Activated CD4-positive, alpha-beta T cell treated with anti-CD3 and anti-CD28 coated beads, Interleukin-2, amount 10 ng/mL, durations not matched to agents 7 days and 5 days (primary cell): Measurements from ENCODE around the gene ATXN2. TPM values are rescaled to one million over a fixed set of nuclear protein-coding genes. Genes with fewer than 3 reads are reported as not detected.
"Not testable (repeated sequence)": the region's sequence is repeated elsewhere in the genome, so short reads cannot be mapped to it uniquely, and the experiment has no call there.

Experiments used
- CTCF ChIA-PET: fragments of 350-600 bp; sonication (Branson Sonifier 250); formaldehyde crosslinking; loops from one replicate; lab custom pipeline; 2021; ENCODE audit warnings: antibody characterized with exemption; lab: Charles Lee
- POLR2A ChIA-PET: fragments of 350-600 bp; sonication (Branson Sonifier 250); formaldehyde crosslinking; loops from one replicate; lab custom pipeline; 2021; ENCODE audit warnings: antibody characterized with exemption; lab: Charles Lee
- DNase-seq: peaks from one replicate; pipeline ENCODE4 v3.0.0-alpha.2; 2020
- H3K27ac Mint-ChIP-seq: one replicate; pipeline ENCODE4 v1.8.0; 2021; ENCODE audit warnings: mild to moderate bottlenecking, moderate library complexity, mixed read lengths
- H3K27me3 Mint-ChIP-seq: one replicate; pipeline ENCODE4 v1.8.0; 2021; ENCODE audit warnings: mixed read lengths
- H3K36me3 Mint-ChIP-seq: one replicate; pipeline ENCODE4 v1.8.0; 2021; ENCODE audit warnings: low read depth, mixed read lengths
- H3K4me1 Mint-ChIP-seq: one replicate; pipeline ENCODE4 v1.8.0; 2021; ENCODE audit warnings: mixed read lengths
- H3K4me3 Mint-ChIP-seq: one replicate; pipeline ENCODE4 v1.8.0; 2021; ENCODE audit warnings: mild to moderate bottlenecking, moderate library complexity, mixed read lengths
- H3K9me3 Mint-ChIP-seq: one replicate; pipeline ENCODE4 v1.8.0; 2021; ENCODE audit warnings: mixed read lengths
- total RNA-seq, 2 experiments: library from RNA; stranded (reverse); gene quantifications; one replicate each; pipeline ENCODE4 v1.2.3, GENCODE V29; 2021

Gene ATXN2
- total RNA-seq, 2 experiments from 2014 or later, result 42.0 to 46.8 TPM

DNA sequence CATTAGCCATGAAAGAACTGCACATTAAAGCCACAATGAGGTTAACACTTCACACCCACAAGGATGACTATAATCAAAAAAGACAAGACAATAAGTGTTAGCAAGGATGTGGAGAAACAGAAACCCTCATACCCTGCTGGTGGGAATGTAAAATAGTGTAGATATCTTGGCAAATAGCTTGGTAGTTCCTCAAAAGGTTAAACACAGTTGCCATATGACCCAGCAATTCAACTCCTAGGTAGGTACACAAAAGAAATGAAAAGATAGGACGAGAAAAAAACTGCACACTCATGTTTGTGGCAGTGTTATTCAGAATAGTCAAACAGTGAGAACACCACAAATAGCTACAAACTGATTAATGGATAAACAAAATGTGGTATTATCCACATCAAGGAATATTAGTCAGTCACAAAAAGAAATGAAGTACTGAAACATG is 93.5 kb downstream of the ATXN2 start:
- Mint-ChIP-seq H3K4me1 (peaks cover 14% of the 10 kb centered on the region), H3K27me3 (no peaks in the 10 kb centered on the region), H3K4me3 (no peak overlapping the region), H3K9me3 (no peaks in the 10 kb centered on the region), H3K27ac (no peak overlapping the region), H3K36me3 (peaks cover 28% of the 10 kb centered on the region)
- ChIA-PET POLR2A (no interaction called here), CTCF (interaction anchor here (0.9 to 1.3 kb wide), 3 partner anchors 54 to 89 kb away, joined by 3 read pairs; no protein-coding TSS in a partner anchor)
- DNase-seq, result no peak

DNA sequence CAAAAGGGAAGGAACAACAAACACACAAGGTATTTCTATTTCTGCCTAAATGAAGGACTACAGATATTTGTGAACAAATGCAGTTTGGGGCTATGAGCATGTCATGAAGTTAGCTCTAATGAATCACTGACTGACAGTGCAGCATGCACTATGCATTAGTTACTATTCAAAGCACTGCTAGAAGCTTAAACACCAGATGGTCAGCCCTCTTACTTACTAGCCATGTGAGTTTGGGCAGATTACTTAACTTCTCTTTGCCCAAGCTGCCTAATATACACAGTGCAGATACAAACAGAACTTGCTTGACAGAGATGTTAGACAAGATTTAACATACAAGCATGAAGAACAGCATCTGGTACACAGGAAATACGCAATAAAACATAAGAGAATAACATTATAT is 96.0 kb downstream of the ATXN2 start:
- POLR2A ChIA-PET, result no interaction called here
- H3K4me3 Mint-ChIP-seq, result no peak overlapping the region
- no peak overlapping the region for H3K27ac Mint-ChIP-seq
- DNase-seq, result no peak
- H3K4me1 Mint-ChIP-seq, result peaks cover 14% of the 10 kb centered on the region
- H3K9me3 Mint-ChIP-seq, result no peaks in the 10 kb centered on the region
- H3K27me3 Mint-ChIP-seq, result no peaks in the 10 kb centered on the region
- CTCF ChIA-PET, result interaction anchor here (0.7 to 1.0 kb wide), 2 partner anchors 19 to 94 kb away, joined by 3 to 4 read pairs; no protein-coding TSS in a partner anchor
- H3K36me3 Mint-ChIP-seq, result peaks cover 27% of the 10 kb centered on the region

DNA sequence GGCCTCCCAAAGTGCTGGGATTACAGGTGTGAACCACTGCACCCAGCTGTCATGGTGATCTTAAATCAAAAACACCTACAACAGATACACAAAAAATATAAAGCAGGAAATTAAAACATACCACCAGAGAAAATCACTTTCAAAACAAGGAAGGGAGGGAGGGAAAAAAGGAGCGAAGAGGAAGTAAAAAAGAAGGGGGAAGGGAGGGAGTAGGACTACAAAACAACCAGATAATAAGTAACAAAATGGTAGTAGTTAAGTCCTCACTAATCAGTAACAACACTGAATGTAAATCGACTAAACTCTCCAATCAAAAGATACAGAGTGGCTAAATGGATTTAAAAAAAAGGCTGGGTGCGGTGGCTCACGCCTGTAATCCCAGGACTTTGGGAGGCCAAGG is 104.4 kb downstream of the ATXN2 start:
- peaks cover 33% of the 10 kb centered on the region for H3K36me3 Mint-ChIP-seq
- H3K9me3 Mint-ChIP-seq, result no peaks in the 10 kb centered on the region
- ChIA-PET CTCF (interaction anchor here (1.1 kb wide), 1 partner anchor 98 kb away, joined by 3 read pairs; no protein-coding TSS in a partner anchor), POLR2A (no interaction called here)
- H3K4me1 Mint-ChIP-seq, result no peaks in the 10 kb centered on the region
- H3K27ac Mint-ChIP-seq, result no peak overlapping the region
- no peak for DNase-seq
- no peak overlapping the region for H3K4me3 Mint-ChIP-seq
- H3K27me3 Mint-ChIP-seq, result no peaks in the 10 kb centered on the region

DNA sequence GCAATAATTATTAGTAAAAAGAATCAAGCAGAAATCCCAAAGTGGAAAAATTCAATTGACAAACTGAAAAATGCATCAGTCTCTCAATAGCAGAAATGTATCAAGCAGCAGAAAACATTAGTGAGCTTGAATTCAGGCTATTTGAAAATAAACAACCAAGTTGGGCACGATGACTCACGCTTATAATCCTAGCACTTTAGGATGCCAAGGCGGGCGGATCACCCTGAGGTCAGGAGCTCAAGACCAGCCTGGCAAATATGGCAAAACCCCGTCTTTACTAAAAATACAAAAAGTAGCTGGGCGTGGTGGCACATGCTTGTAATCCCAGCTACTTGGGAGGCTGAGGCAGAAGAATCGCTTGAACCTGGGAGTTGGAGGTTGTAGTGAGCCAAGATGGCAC is 106.1 kb downstream of the ATXN2 start:
- H3K27me3 Mint-ChIP-seq, H3K9me3 Mint-ChIP-seq, POLR2A ChIA-PET, DNase-seq, H3K4me1 Mint-ChIP-seq, H3K27ac Mint-ChIP-seq, H3K4me3 Mint-ChIP-seq: not testable (repeated sequence)
- CTCF ChIA-PET, result interaction anchor here (0.6 to 1.4 kb wide), 4 partner anchors 21 to 137 kb away, joined by 3 to 4 read pairs (median 3); no protein-coding TSS in a partner anchor
- peaks cover 29% of the 10 kb centered on the region for H3K36me3 Mint-ChIP-seq

DNA sequence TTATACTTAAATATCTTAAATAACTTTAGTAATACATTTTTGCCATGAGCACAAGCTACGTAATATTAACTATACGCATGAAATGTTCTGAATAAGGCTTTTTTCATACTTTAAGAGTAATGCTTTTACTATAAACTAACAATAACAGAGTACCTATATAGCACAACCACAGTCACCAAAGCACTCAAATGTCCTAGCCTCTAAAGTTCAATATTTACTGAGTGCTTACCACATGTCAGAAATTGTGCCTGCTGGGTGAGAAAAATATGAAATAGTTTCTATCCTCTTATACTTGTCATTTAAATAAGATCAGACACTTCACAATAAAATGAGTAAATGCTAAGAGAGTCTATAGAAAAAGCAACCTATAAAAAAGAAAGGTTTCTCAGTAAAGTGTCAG is 110.3 kb downstream of the ATXN2 start:
- Mint-ChIP-seq H3K36me3 (peaks cover 26% of the 10 kb centered on the region), H3K9me3 (no peaks in the 10 kb centered on the region), H3K27ac (no peak overlapping the region), H3K27me3 (no peaks in the 10 kb centered on the region), H3K4me3 (no peak overlapping the region), H3K4me1 (no peaks in the 10 kb centered on the region)
- DNase-seq, result no peak
- POLR2A ChIA-PET, result no interaction called here
- CTCF ChIA-PET, result interaction anchor here (1.4 kb wide), 1 partner anchor 92 kb away, joined by 5 read pairs; no protein-coding TSS in a partner anchor

DNA sequence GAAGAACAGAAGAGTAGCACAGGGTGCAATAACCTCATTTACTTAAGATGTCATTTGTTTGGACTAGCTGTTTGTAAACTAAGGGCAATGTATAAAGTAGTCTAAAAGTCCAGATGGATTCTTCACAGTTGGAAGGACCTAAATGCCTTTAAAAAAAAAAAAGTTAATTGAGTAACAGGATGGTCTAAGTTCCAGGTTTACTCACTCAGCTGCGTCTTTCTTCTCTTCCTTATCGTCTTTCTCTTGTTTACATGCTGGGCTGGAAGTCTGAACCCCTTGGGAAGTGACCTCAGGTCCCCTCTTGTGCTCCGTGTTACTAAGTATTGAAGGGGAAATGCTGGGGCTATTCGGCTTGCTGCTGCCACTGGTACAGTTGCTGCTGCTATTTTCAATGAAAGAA is 110.8 kb downstream of the ATXN2 start:
- H3K27ac Mint-ChIP-seq, result no peak overlapping the region
- no peak overlapping the region for H3K4me3 Mint-ChIP-seq
- no peaks in the 10 kb centered on the region for H3K27me3 Mint-ChIP-seq
- peaks cover 30% of the 10 kb centered on the region for H3K36me3 Mint-ChIP-seq
- DNase-seq, result no peak
- H3K9me3 Mint-ChIP-seq, result no peaks in the 10 kb centered on the region
- CTCF ChIA-PET, result interaction anchor here (0.6 kb wide), 1 partner anchor 169 kb away, joined by 3 read pairs; no protein-coding TSS in a partner anchor
- H3K4me1 Mint-ChIP-seq, result no peaks in the 10 kb centered on the region
- POLR2A ChIA-PET, result no interaction called here

DNA sequence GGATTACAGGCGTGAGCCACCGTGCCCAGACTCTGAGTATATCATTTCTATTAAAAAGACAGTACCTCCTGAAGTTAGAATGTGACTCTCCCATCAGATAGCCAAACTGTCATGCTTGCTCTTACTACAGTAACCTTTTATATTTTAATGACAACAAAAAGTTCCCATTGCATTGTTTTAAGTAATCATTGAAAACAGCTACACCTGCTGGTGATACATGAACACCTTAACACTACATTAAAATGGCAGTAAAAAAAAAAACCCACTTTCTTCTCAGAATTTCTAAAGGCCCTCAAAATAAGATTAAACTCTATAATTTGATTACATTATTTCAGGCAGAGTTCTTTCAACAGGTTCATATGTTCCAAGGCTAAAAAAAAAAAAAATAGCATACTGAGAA is 116.7 kb downstream of the ATXN2 start:
- CTCF ChIA-PET, result interaction anchor here (0.7 to 1.5 kb wide), 2 partner anchors 17 to 86 kb away, joined by 3 to 5 read pairs; no protein-coding TSS in a partner anchor
- no peaks in the 10 kb centered on the region for H3K27me3 Mint-ChIP-seq
- H3K36me3 Mint-ChIP-seq, result peaks cover 28% of the 10 kb centered on the region
- POLR2A ChIA-PET, result no interaction called here
- no peak overlapping the region for H3K27ac Mint-ChIP-seq
- H3K9me3 Mint-ChIP-seq, result no peaks in the 10 kb centered on the region
- peaks cover 3% of the 10 kb centered on the region for H3K4me1 Mint-ChIP-seq
- H3K4me3 Mint-ChIP-seq, result no peak overlapping the region
- no peak for DNase-seq

DNA sequence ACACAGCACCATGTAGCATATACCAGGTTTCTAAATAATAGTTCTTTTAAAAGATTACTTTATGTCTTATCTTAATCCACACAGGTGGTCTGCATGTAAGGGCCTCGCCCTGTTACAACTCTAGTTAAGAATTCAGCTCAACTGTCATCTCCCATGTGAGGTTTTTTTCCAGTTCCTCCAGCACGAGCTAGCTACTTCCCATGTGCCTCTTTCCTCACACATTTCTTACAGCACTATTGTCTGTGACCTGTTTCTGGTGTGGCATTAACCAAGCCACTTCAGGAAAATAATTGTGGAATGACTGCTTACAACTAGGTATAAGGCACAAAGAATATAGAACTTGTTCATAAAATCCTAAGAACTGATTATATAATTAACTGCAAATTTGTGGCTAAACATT is 127.9 kb downstream of the ATXN2 start:
- ChIA-PET CTCF (interaction anchor here (0.8 to 1.6 kb wide), 4 partner anchors 8 to 74 kb away, joined by 3 to 5 read pairs (median 3); no protein-coding TSS in a partner anchor), POLR2A (no interaction called here)
- Mint-ChIP-seq H3K9me3 (no peaks in the 10 kb centered on the region), H3K4me3 (no peak overlapping the region), H3K27me3 (no peaks in the 10 kb centered on the region), H3K36me3 (peaks cover 34% of the 10 kb centered on the region), H3K27ac (no peak overlapping the region), H3K4me1 (peaks cover 2% of the 10 kb centered on the region)
- DNase-seq, result no peak

DNA sequence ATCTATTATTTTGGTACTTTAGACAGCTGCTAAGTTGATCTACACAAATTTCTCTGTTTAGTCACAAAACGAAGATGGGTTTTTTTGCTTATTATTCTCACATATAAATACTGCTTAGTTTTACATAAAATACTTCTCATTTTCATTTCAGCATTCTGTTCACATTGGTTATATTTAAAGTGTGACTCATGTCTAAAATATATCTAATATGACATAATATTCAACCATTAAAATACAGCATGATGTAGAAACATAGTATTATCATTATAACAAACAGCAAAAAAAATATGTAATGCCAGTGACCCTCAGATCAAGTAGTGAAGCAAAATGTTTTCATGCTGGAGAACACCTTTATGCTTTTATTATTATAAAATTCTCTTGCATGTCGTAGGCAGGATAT is 129.7 kb downstream of the ATXN2 start:
- H3K36me3 Mint-ChIP-seq, result peaks cover 33% of the 10 kb centered on the region
- no peaks in the 10 kb centered on the region for H3K27me3 Mint-ChIP-seq
- no peak for DNase-seq
- no peak overlapping the region for H3K27ac Mint-ChIP-seq
- ChIA-PET POLR2A (no interaction called here), CTCF (no interaction called here)
- peaks cover 2% of the 10 kb centered on the region for H3K4me1 Mint-ChIP-seq
- no peaks in the 10 kb centered on the region for H3K9me3 Mint-ChIP-seq
- H3K4me3 Mint-ChIP-seq, result no peak overlapping the region

DNA sequence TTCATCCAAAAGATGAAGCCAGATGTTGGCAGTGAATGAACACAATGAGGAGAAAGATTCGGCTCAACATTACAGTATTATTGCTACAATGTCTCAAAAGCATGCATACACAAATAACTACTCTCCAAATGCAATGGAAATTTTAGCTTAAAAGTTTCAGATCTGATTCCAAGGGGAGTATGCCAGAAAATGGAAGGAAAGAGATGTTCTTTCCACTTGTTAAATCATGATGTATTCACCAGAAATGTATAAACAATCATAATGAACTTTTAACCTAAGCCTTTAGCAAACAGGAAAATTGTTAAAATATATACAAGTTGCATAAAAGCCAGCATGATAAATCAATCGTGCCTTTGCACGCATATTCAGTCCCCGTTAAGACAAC is 131.3 kb downstream of the ATXN2 start:
- no peak for DNase-seq
- H3K9me3 Mint-ChIP-seq, result no peaks in the 10 kb centered on the region
- H3K36me3 Mint-ChIP-seq, result peaks cover 26% of the 10 kb centered on the region
- POLR2A ChIA-PET, result no interaction called here
- no peaks in the 10 kb centered on the region for H3K27me3 Mint-ChIP-seq
- H3K4me3 Mint-ChIP-seq, result no peak overlapping the region
- CTCF ChIA-PET, result no interaction called here
- peaks cover 2% of the 10 kb centered on the region for H3K4me1 Mint-ChIP-seq
- H3K27ac Mint-ChIP-seq, result no peak overlapping the region

DNA sequence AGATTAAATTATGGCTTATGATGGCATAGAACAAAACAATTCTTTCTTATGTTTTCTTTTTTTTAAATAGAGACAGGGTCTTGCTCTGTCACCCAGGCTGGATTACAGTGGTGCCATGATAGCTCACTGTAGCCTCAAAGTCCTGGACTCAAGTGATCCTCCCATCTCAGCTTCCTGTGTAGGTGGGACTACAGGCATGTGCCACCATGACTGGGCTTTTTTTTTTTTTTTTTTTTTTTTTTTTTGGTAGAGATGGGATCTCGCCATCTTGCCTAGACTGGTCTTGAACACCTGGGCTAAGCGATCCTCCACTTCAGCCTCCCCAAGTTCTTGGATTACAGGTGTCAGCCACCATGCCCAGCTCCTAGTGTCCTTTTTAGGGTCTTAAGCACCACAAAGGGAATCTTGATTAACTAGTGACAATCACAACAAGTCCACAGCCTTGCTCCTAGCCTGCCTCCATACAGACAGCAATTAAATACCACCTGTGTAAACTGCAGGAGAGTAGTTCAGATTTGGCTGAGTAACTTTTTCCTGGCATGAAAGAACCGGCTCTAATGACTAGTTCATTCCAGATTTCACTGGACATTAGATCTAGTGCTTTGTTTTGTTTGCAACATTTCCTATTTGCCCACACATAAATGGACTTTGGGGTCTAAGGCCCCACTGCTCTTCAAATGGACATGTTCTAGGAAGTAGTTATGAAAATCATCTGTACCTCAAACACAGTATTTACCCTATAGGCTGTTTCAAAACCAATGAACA is 131.8 kb downstream of the ATXN2 start:
- Mint-ChIP-seq H3K27me3 (no peaks in the 10 kb centered on the region), H3K4me1 (peaks cover 2% of the 10 kb centered on the region), H3K36me3 (peaks cover 26% of the 10 kb centered on the region), H3K9me3 (no peaks in the 10 kb centered on the region), H3K4me3 (no peak overlapping the region), H3K27ac (no peak overlapping the region)
- no peak for DNase-seq
- ChIA-PET POLR2A (interaction anchor here (0.6 kb wide), 1 partner anchor 46 kb away, joined by 4 read pairs; no protein-coding TSS in a partner anchor), CTCF (interaction anchor here (0.9 to 1.2 kb wide), 2 partner anchors 15 to 26 kb away, joined by 3 read pairs; no protein-coding TSS in a partner anchor)

DNA sequence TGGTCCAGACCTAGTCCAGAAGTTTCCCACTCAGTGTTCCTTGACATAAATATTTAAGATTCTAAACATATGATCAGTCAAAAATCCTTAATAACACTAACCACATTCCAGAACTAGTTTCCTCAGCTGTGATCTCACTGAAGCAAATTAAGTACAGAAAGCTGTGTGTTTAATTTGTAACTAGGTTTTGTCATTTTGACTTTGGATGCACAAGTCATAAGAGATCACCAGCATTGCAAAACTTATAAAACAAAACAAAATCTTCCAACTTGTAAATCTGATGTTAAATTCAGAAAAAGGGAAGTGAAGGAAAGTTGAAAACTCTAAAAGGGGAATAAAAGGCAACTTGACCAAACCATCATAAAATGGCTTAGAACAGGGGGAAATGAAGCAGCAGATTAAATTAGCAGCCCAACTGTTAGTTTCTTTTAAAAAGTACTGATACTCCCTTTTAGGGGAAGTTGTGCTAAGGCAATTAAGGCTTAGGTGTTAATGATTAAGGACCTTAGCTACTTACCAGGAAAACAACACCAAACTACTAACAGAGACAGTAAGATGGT is 136.8 kb downstream of the ATXN2 start:
- Mint-ChIP-seq H3K4me3 (no peak overlapping the region), H3K9me3 (no peaks in the 10 kb centered on the region), H3K27me3 (no peaks in the 10 kb centered on the region), H3K27ac (no peak overlapping the region), H3K4me1 (peaks cover 1% of the 10 kb centered on the region), H3K36me3 (peaks cover 9% of the 10 kb centered on the region)
- CTCF ChIA-PET, result interaction anchor here (0.9 to 3.3 kb wide), 3 partner anchors 10 to 65 kb away, joined by 3 to 11 read pairs (median 10); no protein-coding TSS in a partner anchor
- DNase-seq, result no peak
- POLR2A ChIA-PET, result no interaction called here

DNA sequence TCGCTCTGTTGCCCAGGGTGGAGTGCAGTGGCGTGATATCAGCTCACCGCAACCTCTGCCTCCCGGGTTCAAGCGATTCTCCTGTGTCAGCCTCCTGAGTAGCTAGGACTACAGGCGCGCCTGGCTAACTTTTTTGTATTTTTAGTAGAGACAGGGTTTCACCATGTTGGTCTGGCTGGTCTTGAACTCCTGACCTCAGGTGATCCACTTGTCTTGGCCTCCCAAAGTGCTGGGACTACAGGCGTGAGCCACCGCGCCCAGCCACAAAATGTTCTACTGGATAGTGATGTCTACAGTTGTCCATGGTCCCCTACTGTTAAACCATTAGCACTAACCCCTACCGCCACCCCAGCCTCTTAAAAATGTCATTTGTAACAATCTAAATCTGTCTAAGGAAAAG is 139.0 kb downstream of the ATXN2 start:
- H3K27ac Mint-ChIP-seq, POLR2A ChIA-PET, H3K4me1 Mint-ChIP-seq, H3K4me3 Mint-ChIP-seq, H3K27me3 Mint-ChIP-seq, H3K9me3 Mint-ChIP-seq, DNase-seq: not testable (repeated sequence)
- CTCF ChIA-PET, result interaction anchor here (0.6 to 2.3 kb wide), 4 partner anchors 8 to 1193 kb away, joined by 3 to 11 read pairs (median 6); no protein-coding TSS in a partner anchor
- H3K36me3 Mint-ChIP-seq, result peaks cover 13% of the 10 kb centered on the region
